GM18508 (cell line): Measurements from ENCODE around the gene SLC27A2.

Source experiments
- ATAC-seq: cut with Tn5 transposase; IDR thresholded peaks from one replicate; pipeline ENCODE4 v1.9.1; 2021; ENCODE audit warnings: moderate number of reproducible peaks; ENCODE audit not compliant: insufficient read depth, unreplicated experiment

Gene SLC27A2

GRCh38 chr15:50260969-50261496, 79.0 kb downstream of the SLC27A2 start:
- peak; percentile 50 for ATAC-seq

- no peak for ATAC-seq
These were observed 80.0 kb downstream of the SLC27A2 start for GRCh38 chr15:50261981-50262380.

- no peak for ATAC-seq
These were observed 80.5 kb downstream of the SLC27A2 start for GRCh38 chr15:50262533-50262932.

GRCh38 chr15:50265620-50266019, 83.6 kb downstream of the SLC27A2 start, which contains the start of gene HDC:
TSS of gene HDC (minus strand) at chr15:50265726. CDS start at chr15:50265623, 103 bp downstream.
- no peak for ATAC-seq

- no peak for ATAC-seq
These were observed 85.6 kb downstream of the SLC27A2 start for GRCh38 chr15:50267577-50267976.

GRCh38 chr15:50275091-50275490, 93.1 kb downstream of the SLC27A2 start:
- no peak for ATAC-seq

GRCh38 chr15:50275908-50276307, 93.9 kb downstream of the SLC27A2 start:
- no peak for ATAC-seq

- ATAC-seq: no peak
These were observed 95.4 kb downstream of the SLC27A2 start for GRCh38 chr15:50277370-50277769.

GRCh38 chr15:50278496-50278895, 96.5 kb downstream of the SLC27A2 start:
- no peak for ATAC-seq

GRCh38 chr15:50280271-50280670, 98.3 kb downstream of the SLC27A2 start:
- no peak for ATAC-seq

- no peak for ATAC-seq
These were observed 99.4 kb downstream of the SLC27A2 start for GRCh38 chr15:50281427-50281826.
